ENCODE data around the gene PTPRN. TPM values are rescaled to one million over a fixed set of nuclear protein-coding genes. Genes with fewer than 3 reads are reported as not detected.

The PTPRN gene
- polyA plus RNA-seq, 1 donor from 2014 or later = 66.4 TPM

GRCh38 chr2:219273937-219274336 is 35.3 kb downstream of the PTPRN start:
- H3K27ac ChIP-seq (ENCODE audit: low read length) = peak overlapping the region; percentile 74
- H3K4me3 ChIP-seq (ENCODE audit: low read length) = peak overlapping the region; percentile 37
- H3K9me3 ChIP-seq (ENCODE audit: low read length) = no peaks in the 10 kb centered on the region
- no peak overlapping the region for H3K4me2 ChIP-seq (ENCODE audit: low read length)
- H3F3A ChIP-seq (ENCODE audit: insufficient read depth, low read length, poor library complexity, severe bottlenecking) = peaks cover 10% of the 10 kb centered on the region
- peaks cover 11% of the 10 kb centered on the region for H3K27me3 ChIP-seq (ENCODE audit: insufficient read depth, low read depth, low read length)
- no peaks in the 10 kb centered on the region for H4K20me1 ChIP-seq (ENCODE audit: insufficient read depth)
- no peaks in the 10 kb centered on the region for H3K36me3 ChIP-seq (ENCODE audit: insufficient read depth, low read length)
- H2AFZ ChIP-seq (ENCODE audit: low read depth, low read length) = peak overlapping the region; percentile 19
- TF ChIP-seq EZH2 (IDR thresholded peaks at IDR 0.05; ENCODE audit: borderline replicate concordance, insufficient read depth, low read length, poor library complexity, severe bottlenecking) (no peak), SMC3 (conservative IDR thresholded peaks at IDR 0.05; ENCODE audit: poor library complexity) (no peak)
- peak overlapping the region; percentile 44 for H3K9ac ChIP-seq (ENCODE audit: low read length)
- H3K79me2 ChIP-seq (replicated peaks; ENCODE audit: insufficient read depth, low read length) = no peaks in the 10 kb centered on the region
- H3K9me2 ChIP-seq (ENCODE audit: insufficient read depth, low read length) = no peaks in the 10 kb centered on the region

DNA sequence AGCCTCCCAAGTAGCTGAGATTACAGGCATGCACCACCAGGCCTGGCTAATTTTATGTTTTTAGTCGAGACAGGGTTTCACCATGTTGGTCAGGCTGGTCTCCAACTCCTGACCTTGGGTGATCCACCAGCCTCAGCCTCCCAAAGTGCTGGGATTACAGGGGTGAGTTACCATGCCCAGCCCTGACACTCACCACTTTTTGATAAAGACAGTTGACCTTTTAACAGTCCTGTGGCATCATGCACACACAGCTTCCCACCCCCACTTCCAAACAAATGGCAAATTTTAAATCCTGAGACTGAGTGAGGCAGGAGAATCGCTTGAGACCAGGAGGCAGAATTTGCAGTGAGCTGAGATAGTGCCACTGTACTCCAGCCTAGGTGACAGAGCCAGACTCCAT is 36.2 kb downstream of the PTPRN start:
- no peaks in the 10 kb centered on the region for H4K20me1 ChIP-seq (ENCODE audit: insufficient read depth)
- no peak overlapping the region for H3K4me2 ChIP-seq (ENCODE audit: low read length)
- H3K4me3 ChIP-seq (ENCODE audit: low read length) = no peak overlapping the region
- no peak overlapping the region for H3K9ac ChIP-seq (ENCODE audit: low read length)
- TF ChIP-seq, protein P1, sequence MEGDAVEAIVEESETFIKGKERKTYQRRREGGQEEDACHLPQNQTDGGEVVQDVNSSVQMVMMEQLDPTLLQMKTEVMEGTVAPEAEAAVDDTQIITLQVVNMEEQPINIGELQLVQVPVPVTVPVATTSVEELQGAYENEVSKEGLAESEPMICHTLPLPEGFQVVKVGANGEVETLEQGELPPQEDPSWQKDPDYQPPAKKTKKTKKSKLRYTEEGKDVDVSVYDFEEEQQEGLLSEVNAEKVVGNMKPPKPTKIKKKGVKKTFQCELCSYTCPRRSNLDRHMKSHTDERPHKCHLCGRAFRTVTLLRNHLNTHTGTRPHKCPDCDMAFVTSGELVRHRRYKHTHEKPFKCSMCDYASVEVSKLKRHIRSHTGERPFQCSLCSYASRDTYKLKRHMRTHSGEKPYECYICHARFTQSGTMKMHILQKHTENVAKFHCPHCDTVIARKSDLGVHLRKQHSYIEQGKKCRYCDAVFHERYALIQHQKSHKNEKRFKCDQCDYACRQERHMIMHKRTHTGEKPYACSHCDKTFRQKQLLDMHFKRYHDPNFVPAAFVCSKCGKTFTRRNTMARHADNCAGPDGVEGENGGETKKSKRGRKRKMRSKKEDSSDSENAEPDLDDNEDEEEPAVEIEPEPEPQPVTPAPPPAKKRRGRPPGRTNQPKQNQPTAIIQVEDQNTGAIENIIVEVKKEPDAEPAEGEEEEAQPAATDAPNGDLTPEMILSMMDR (IDR thresholded peaks at IDR 0.05; ENCODE audit: poor library complexity, severe bottlenecking) = no peak
- TF ChIP-seq EP300 (conservative IDR thresholded peaks at IDR 0.05; ENCODE audit: poor library complexity, severe bottlenecking) (no peak), REST (IDR thresholded peaks at IDR 0.05; ENCODE audit: borderline replicate concordance) (no peak), EZH2 (IDR thresholded peaks at IDR 0.05; ENCODE audit: borderline replicate concordance, insufficient read depth, low read length, poor library complexity, severe bottlenecking) (no peak), TAF1 (IDR thresholded peaks at IDR 0.05; ENCODE audit: low read depth) (no peak), MXI1 (conservative IDR thresholded peaks at IDR 0.05; ENCODE audit: poor library complexity, severe bottlenecking) (no peak)
- no peaks in the 10 kb centered on the region for H3K9me3 ChIP-seq (ENCODE audit: low read length)
- no peaks in the 10 kb centered on the region for H3K79me2 ChIP-seq (replicated peaks; ENCODE audit: insufficient read depth, low read length)
- H3K27me3 ChIP-seq (ENCODE audit: insufficient read depth, low read depth, low read length) = peaks cover 11% of the 10 kb centered on the region
- no peaks in the 10 kb centered on the region for H3K9me2 ChIP-seq (ENCODE audit: insufficient read depth, low read length)
- H3K27ac ChIP-seq (ENCODE audit: low read length) = no peak overlapping the region
- no peaks in the 10 kb centered on the region for H3K36me3 ChIP-seq (ENCODE audit: insufficient read depth, low read length)
- no peak overlapping the region for H2AFZ ChIP-seq (ENCODE audit: low read depth, low read length)
- peaks cover under 1% of the 10 kb centered on the region for H3F3A ChIP-seq (ENCODE audit: insufficient read depth, low read length, poor library complexity, severe bottlenecking)

DNA sequence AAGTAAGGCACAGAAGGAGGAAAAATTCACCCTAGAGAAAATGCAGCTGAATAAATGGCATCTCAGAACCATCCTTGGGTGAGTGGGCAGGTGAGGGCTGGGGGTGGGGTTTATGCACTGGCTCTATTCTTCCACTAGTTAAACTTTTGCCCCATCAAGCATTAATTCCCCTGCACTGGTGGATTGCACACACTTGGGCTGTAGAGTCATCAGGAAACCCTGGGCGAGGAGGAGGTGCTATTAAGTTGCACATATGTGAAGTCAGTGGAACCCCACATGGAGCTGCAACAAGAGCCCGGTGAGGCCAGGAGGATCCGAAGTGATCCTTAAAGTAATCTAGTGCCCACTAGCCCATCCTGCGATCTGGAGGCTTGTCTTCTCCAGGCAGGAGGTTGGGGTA is 36.8 kb downstream of the PTPRN start:
- Histone ChIP-seq H3K9me2 (ENCODE audit: insufficient read depth, low read length) (no peaks in the 10 kb centered on the region), H3K27me3 (ENCODE audit: insufficient read depth, low read depth, low read length) (peaks cover 11% of the 10 kb centered on the region), H3K9me3 (ENCODE audit: low read length) (no peaks in the 10 kb centered on the region), H4K20me1 (ENCODE audit: insufficient read depth) (no peaks in the 10 kb centered on the region), H3K27ac (ENCODE audit: low read length) (no peak overlapping the region), H3K4me3 (ENCODE audit: low read length) (no peak overlapping the region), H2AFZ (ENCODE audit: low read depth, low read length) (no peak overlapping the region), H3K4me2 (ENCODE audit: low read length) (no peak overlapping the region), H3K9ac (ENCODE audit: low read length) (no peak overlapping the region), H3K36me3 (ENCODE audit: insufficient read depth, low read length) (no peaks in the 10 kb centered on the region), H3K79me2 (replicated peaks; ENCODE audit: insufficient read depth, low read length) (no peaks in the 10 kb centered on the region), H3F3A (ENCODE audit: insufficient read depth, low read length, poor library complexity, severe bottlenecking) (no peaks in the 10 kb centered on the region)
- TF ChIP-seq POLR2AphosphoS5 (IDR thresholded peaks at IDR 0.05) (no peak), SMC3 (conservative IDR thresholded peaks at IDR 0.05; ENCODE audit: poor library complexity) (no peak), EP300 (conservative IDR thresholded peaks at IDR 0.05; ENCODE audit: poor library complexity, severe bottlenecking) (no peak), RAD21 (conservative IDR thresholded peaks at IDR 0.05) (no peak), MXI1 (conservative IDR thresholded peaks at IDR 0.05; ENCODE audit: poor library complexity, severe bottlenecking) (no peak), EZH2 (IDR thresholded peaks at IDR 0.05; ENCODE audit: borderline replicate concordance, insufficient read depth, low read length, poor library complexity, severe bottlenecking) (no peak), TAF1 (IDR thresholded peaks at IDR 0.05; ENCODE audit: low read depth) (no peak), REST (IDR thresholded peaks at IDR 0.05; ENCODE audit: borderline replicate concordance) (no peak)
- TF ChIP-seq, protein P1 (IDR thresholded peaks at IDR 0.05; ENCODE audit: poor library complexity, severe bottlenecking) = no peak
